SU-DHL-6 (cell line): ENCODE results near the gene STRIT1.

Experiments
- CTCF ChIP-seq: fragments of 200-600 bp; sonication (generic); IDR thresholded peaks from one replicate; pipeline ENCODE4 v1.5.1; 2017; ENCODE audit warnings: antibody characterized with exemption, mild to moderate bottlenecking, low read length, moderate library complexity; ENCODE audit not compliant: insufficient read depth, poor library complexity, severe bottlenecking
- EZH2phosphoT487 ChIP-seq: fragments of 200-600 bp; sonication (generic), shearing (Covaris generic); conservative IDR thresholded peaks from 2 replicates; pipeline ENCODE4 v1.6.1; 2018; ENCODE audit warnings: mild to moderate bottlenecking, antibody characterized with exemption, low read length, moderate library complexity, mixed read lengths

- no peak for TF ChIP-seq CTCF
- TF ChIP-seq EZH2phosphoT487: no peak
Measured at GRCh38 chr3:155316426-155316825, 22.9 kb upstream of the STRIT1 start.
